ENCODE measurements around the gene IL33. TPM values are rescaled to one million over a fixed set of nuclear protein-coding genes. Genes with fewer than 3 reads are reported as not detected.

Gene IL33
- total RNA-seq, 1 donor from 2014 or later, result not detected

DNA sequence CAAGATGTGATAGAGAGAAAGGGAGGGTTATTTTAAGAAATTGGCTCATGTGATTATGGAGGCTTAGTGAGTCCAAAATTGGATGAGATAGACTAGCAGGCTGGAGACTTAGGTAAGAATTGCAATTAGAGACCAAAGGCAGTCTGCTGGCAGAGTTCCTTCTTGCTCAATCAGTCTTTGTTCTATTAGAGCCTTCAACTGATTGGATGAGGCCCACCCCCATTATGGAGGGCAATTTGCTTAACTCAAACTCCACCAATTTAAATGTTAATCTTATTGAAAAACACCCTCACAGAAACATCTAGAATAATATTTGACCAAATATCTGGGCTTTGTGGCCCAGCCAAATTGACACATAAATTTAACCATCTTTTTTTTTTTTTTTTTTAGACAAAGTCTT lies 88.6 kb downstream of the IL33 start:
- no peak overlapping the region for H3K27ac Mint-ChIP-seq (ENCODE audit: unreplicated experiment)
- no peaks in the 10 kb centered on the region for H3K4me1 Mint-ChIP-seq (ENCODE audit: low read depth, unreplicated experiment)
- H3K36me3 Mint-ChIP-seq (ENCODE audit: unreplicated experiment), result no peaks in the 10 kb centered on the region
- no peaks in the 10 kb centered on the region for H3K27me3 Mint-ChIP-seq (ENCODE audit: unreplicated experiment)
- DNase-seq, result no peak
- no peak overlapping the region for H3K4me3 Mint-ChIP-seq (ENCODE audit: unreplicated experiment)
- TF ChIP-seq, protein P1, sequence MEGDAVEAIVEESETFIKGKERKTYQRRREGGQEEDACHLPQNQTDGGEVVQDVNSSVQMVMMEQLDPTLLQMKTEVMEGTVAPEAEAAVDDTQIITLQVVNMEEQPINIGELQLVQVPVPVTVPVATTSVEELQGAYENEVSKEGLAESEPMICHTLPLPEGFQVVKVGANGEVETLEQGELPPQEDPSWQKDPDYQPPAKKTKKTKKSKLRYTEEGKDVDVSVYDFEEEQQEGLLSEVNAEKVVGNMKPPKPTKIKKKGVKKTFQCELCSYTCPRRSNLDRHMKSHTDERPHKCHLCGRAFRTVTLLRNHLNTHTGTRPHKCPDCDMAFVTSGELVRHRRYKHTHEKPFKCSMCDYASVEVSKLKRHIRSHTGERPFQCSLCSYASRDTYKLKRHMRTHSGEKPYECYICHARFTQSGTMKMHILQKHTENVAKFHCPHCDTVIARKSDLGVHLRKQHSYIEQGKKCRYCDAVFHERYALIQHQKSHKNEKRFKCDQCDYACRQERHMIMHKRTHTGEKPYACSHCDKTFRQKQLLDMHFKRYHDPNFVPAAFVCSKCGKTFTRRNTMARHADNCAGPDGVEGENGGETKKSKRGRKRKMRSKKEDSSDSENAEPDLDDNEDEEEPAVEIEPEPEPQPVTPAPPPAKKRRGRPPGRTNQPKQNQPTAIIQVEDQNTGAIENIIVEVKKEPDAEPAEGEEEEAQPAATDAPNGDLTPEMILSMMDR (IDR thresholded peaks at IDR 0.05; ENCODE audit: partially characterized antibody, unreplicated experiment), result no peak
- no peaks in the 10 kb centered on the region for H3K9me3 Mint-ChIP-seq (ENCODE audit: unreplicated experiment)

GRCh38 chr9:6305954-6306563 lies 90.5 kb downstream of the IL33 start:
- Mint-ChIP-seq H3K9me3 (ENCODE audit: unreplicated experiment) (no peaks in the 10 kb centered on the region), H3K4me1 (ENCODE audit: low read depth, unreplicated experiment) (no peaks in the 10 kb centered on the region), H3K27ac (ENCODE audit: unreplicated experiment) (no peak overlapping the region), H3K36me3 (ENCODE audit: unreplicated experiment) (no peaks in the 10 kb centered on the region), H3K27me3 (ENCODE audit: unreplicated experiment) (no peaks in the 10 kb centered on the region), H3K4me3 (ENCODE audit: unreplicated experiment) (no peak overlapping the region)
- no peak for DNase-seq
- TF ChIP-seq, protein P1 (IDR thresholded peaks at IDR 0.05; ENCODE audit: partially characterized antibody, unreplicated experiment), result peak; percentile 17

Other genes starting within 250 kb of the IL33 start
- 32.2 TPM for gene RANBP6, start 200.2 kb upstream of the IL33 start, total RNA-seq (ENCODE audit: unreplicated experiment)
- not detected for gene TPD52L3, start 112.6 kb downstream of the IL33 start, total RNA-seq (ENCODE audit: unreplicated experiment)
- gene UHRF2, start 197.4 kb downstream of the IL33 start, total RNA-seq (ENCODE audit: unreplicated experiment), result 54.2 TPM

All from glutamatergic neuron (in vitro differentiated cells).